LNCaP clone FGC (cell line): ENCODE data around the gene GRB10.
A peak's percentile ranks its signal among the peaks of the same experiment; 100 is the strongest.

ENCODE experiments used
- DNase-seq: peaks from one replicate; pipeline ENCODE4 v3.0.0-alpha.2; 2011; ENCODE audit warnings: low read depth
- H3K4me3 ChIP-seq: 2 replicates; pipeline ENCODE4 v1.5.1; 2011; ENCODE audit warnings: mild to moderate bottlenecking, low read depth, low read length, control low read depth
- TF ChIP-seq, protein P1 (sequence below): IDR thresholded peaks from 2 replicates; pipeline ENCODE4 v1.5.1; 2012; ENCODE audit warnings: mild to moderate bottlenecking; ENCODE audit not compliant: control insufficient read depth, insufficient read depth; ENCODE audit errors: extremely low read depth

GRB10 gene

DNA sequence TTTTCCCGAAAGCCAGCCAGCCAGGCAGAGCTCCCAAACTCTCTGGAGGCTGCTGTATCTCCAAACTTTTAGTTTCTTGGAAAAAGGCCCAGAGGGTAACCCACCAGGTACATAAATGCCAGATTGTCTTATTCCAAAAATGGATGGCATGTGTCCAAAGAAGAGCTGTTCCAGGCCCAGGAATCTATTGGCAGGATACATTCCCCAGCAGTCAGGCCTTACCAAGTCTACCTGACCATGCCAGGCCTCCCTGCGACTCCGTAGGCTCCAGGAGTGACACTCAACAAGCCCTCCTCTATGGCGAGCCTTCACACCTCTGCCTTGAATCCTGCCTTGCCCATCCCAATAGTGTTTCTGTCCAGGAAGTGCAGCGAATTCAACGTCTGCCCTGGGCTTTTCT is 95.6 kb downstream of the GRB10 start:
- TF ChIP-seq, protein P1, sequence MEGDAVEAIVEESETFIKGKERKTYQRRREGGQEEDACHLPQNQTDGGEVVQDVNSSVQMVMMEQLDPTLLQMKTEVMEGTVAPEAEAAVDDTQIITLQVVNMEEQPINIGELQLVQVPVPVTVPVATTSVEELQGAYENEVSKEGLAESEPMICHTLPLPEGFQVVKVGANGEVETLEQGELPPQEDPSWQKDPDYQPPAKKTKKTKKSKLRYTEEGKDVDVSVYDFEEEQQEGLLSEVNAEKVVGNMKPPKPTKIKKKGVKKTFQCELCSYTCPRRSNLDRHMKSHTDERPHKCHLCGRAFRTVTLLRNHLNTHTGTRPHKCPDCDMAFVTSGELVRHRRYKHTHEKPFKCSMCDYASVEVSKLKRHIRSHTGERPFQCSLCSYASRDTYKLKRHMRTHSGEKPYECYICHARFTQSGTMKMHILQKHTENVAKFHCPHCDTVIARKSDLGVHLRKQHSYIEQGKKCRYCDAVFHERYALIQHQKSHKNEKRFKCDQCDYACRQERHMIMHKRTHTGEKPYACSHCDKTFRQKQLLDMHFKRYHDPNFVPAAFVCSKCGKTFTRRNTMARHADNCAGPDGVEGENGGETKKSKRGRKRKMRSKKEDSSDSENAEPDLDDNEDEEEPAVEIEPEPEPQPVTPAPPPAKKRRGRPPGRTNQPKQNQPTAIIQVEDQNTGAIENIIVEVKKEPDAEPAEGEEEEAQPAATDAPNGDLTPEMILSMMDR, result no peak
- no peak overlapping the region for H3K4me3 ChIP-seq
- no peak for DNase-seq

DNA sequence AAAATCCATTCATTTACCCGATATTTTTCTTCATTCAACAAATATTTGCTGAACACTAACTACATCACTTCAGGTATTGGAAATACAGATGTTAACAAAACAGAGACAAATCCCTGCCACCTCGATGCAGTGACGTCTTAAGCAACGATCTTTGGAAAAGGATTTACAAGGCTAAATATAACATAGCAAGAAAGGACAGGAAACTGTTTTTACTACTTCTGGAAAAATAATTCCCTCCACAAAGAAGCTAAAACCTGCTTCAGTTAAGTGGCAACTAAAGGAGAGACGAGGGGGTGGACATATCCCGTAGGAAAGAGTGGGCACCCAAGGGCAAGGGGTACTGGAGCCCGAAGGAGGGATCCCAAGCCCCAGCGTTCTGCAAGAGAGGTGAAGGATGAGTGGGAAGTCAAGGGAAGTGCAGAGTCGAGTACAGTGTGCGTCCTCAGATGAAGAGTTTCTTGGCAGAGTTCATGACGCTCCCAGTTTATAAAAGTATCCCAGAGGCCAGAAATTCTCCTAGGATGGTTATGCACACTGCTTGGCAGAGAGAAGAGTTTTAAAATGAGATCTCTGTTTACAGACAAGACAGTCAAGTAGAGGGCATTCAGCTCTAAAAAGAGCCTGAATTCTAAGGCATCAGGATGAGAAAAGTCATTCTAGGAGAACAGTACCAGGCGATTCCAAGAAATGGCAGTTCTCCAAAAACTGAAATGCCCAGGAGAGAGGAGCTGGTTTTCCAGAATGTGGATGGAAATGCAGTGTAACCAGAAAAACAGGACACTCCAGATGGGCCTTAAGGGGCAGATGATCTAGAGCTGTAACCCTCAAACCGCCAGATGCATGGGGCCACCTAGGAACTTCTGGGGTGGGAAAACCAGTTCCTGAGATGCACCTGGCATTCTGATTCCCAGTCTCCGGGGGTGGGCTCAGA is 97.3 kb downstream of the GRB10 start:
- TF ChIP-seq, protein P1, result no peak
- H3K4me3 ChIP-seq, result no peak overlapping the region
- peak; percentile 82 for DNase-seq

DNA sequence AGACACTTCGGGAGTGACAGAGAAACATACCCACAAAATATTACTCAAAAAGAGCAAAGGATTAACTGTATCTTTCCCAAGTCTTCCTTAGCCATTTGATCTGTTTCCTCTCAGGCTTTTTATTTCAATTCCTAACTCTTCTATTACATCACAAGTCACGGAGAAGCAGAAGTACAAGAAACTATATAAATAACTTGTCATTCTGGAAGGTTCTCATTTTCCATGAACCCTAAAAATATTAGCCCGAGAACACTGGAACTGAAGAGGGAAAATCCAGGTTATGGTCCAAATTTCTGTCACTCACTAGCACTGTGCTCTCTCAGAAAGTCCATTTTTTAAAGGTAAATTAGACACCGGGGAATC is 98.0 kb downstream of the GRB10 start:
- no peak overlapping the region for H3K4me3 ChIP-seq
- no peak for DNase-seq
- TF ChIP-seq, protein P1, result no peak

DNA sequence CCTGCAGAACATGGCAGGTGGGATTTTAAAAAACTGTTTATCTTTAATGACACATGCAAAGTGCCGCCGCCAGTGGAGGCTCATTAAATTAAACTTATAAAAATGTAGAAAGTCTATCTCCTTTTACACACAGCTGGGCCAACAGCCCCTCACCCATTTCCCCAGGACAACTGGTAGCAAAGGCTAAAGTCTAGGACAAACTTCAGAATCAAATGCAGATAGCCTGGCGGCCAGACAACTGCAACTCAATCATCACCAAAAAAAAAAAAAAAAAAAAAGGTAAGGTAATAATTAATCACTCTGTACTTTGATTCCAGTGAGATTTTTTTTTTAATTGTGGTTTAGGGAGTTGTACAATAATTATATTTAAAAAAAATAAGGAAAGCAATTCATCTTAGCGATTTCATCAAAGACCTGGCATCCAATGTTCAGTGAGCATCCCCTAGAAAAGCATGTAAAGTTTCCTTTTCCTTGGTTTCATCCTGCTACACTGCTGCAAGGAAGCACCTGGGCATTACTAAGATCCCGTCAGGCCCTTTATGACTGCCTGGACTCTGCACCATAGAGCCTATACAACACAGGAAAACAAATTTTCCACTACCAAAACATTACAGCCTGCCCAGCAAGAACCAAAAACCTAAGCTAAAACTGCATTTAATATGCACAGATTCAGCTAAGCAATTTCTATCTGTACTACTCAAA is 98.5 kb downstream of the GRB10 start:
- TF ChIP-seq, protein P1, result no peak
- no peak for DNase-seq
- H3K4me3 ChIP-seq, result no peak overlapping the region

DNA sequence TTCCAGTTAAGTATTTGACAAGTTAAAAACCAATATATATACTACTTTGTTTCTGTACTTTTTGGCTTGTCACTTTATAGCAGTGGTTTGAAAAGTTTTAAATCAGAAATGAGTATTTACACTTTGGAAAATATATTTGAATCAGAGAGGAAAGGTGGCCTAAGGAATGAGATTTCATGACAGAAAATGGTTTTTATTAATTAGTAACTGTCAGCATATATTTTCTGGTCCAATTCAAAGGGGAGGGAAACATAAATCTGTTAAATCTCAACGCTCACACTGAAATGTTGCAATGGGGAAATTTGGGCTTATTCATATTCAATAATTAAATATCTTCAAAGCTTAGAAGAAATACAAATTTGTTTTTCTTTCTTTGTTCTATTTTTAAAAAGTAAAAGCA is 100.1 kb downstream of the GRB10 start:
- DNase-seq, result no peak
- no peak overlapping the region for H3K4me3 ChIP-seq
- TF ChIP-seq, protein P1, result no peak

DNA sequence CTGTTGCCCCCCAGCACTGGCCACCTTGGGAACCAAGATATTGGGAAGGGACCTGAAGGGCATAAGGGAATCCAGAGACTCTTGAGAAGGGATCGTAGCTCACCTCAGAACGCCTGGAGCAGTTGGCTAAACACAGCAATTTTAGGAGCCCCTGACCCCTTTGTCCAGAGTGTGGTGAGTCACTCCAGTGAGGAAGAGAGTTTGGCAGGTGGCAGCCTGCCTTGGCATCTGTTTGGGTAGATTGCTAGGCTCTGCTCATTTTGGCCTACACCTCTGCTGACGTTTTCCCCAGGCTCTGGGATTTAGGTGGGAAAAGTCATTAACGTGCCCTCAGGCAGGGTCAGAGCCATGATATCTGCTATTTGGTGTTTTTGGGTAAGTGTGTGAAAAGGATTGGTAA is 100.6 kb downstream of the GRB10 start:
- DNase-seq, result no peak
- TF ChIP-seq, protein P1, result no peak
- H3K4me3 ChIP-seq, result no peak overlapping the region
